Activated CD4-positive, alpha-beta memory T cell treated with anti-CD3 and anti-CD28 coated beads, Interleukin-2, amount 10 ng/mL, durations not matched to agents 7 days and 5 days (primary cell): ENCODE data around the gene CRKL. TPM values are rescaled to one million over a fixed set of nuclear protein-coding genes. Genes with fewer than 3 reads are reported as not detected.

ENCODE experiments used
- CTCF ChIA-PET: fragments of 350-600 bp; sonication (Branson Sonifier 250); formaldehyde crosslinking; loops from one replicate; lab custom pipeline; 2021; ENCODE audit warnings: antibody characterized with exemption, inconsistent platforms; lab: Charles Lee
- POLR2A ChIA-PET: fragments of 350-600 bp; sonication (Branson Sonifier 250); formaldehyde crosslinking; loops from one replicate; lab custom pipeline; 2021; ENCODE audit warnings: antibody characterized with exemption; lab: Charles Lee
- DNase-seq: peaks from one replicate; pipeline ENCODE4 v3.0.0-alpha.2; 2020
- H3K27ac Mint-ChIP-seq: one replicate; pipeline ENCODE4 v1.8.0; 2021; ENCODE audit warnings: mild to moderate bottlenecking, mixed read lengths
- H3K27me3 Mint-ChIP-seq: one replicate; pipeline ENCODE4 v1.8.0; 2021; ENCODE audit warnings: mixed read lengths
- H3K36me3 Mint-ChIP-seq: one replicate; pipeline ENCODE4 v1.8.0; 2021; ENCODE audit warnings: low read depth, mixed read lengths
- H3K4me1 Mint-ChIP-seq: one replicate; pipeline ENCODE4 v1.8.0; 2021; ENCODE audit warnings: mixed read lengths
- H3K4me3 Mint-ChIP-seq: one replicate; pipeline ENCODE4 v1.8.0; 2021; ENCODE audit warnings: mild to moderate bottlenecking, mixed read lengths
- H3K9me3 Mint-ChIP-seq: one replicate; pipeline ENCODE4 v1.8.0; 2021; ENCODE audit warnings: mixed read lengths
- total RNA-seq, 2 experiments: library from RNA; stranded (reverse); gene quantifications; one replicate each; pipeline ENCODE4 v1.2.3, GENCODE V29; 2021

The CRKL gene
- total RNA-seq, 2 experiments from 2014 or later = 84.8 to 88.2 TPM

GRCh38 chr22:20980938-20981722 is 63.9 kb downstream of the CRKL start:
- H3K4me1 Mint-ChIP-seq = peaks cover 39% of the 10 kb centered on the region
- POLR2A ChIA-PET = interaction anchor here (1.2 to 2.7 kb wide), 3 partner anchors 9 to 28 kb away, joined by 3 to 48 read pairs (median 3); partner anchors contain the start of gene THAP7

GRCh38 chr22:20981787-20982562 is 64.8 kb downstream of the CRKL start, which contains the start of gene LZTR1:
Gene LZTR1 (plus strand): TSS chr22:20982297. CDS start chr22:20982372, 75 bp downstream.
- Mint-ChIP-seq H3K27ac (peak within 1 kb of the TSS; percentile 83), H3K36me3 (peaks cover 24% of the 10 kb centered on the region), H3K27me3 (no peaks in the 10 kb centered on the region), H3K4me1 (peaks cover 39% of the 10 kb centered on the region), H3K9me3 (peaks cover 8% of the 10 kb centered on the region), H3K4me3 (peak within 1 kb of the TSS; percentile 89)
- peak; percentile 85 for DNase-seq
- ChIA-PET CTCF (interaction anchor here (1.0 to 1.3 kb wide), 2 partner anchors 19 to 20 kb away, joined by 4 to 7 read pairs; partner anchors contain the start of gene THAP7), POLR2A (interaction anchor here (0.6 to 2.7 kb wide), 7 partner anchors 9 to 519 kb away, joined by 3 to 48 read pairs (median 3); partner anchors contain the start of genes P2RX6 and THAP7)

More at GRCh38 chr22:20980938-20981722, 63.9 kb downstream of the CRKL start:
- Mint-ChIP-seq H3K36me3 (peaks cover 18% of the 10 kb centered on the region), H3K27me3 (no peaks in the 10 kb centered on the region), H3K27ac (peak overlapping the region; percentile 83), H3K4me3 (peak overlapping the region; percentile 89), H3K9me3 (peaks cover 8% of the 10 kb centered on the region)
- DNase-seq = no peak
- CTCF ChIA-PET = interaction anchor here (1.3 kb wide), 1 partner anchor 20 kb away, joined by 7 read pairs; no protein-coding TSS in a partner anchor

GRCh38 chr22:20982563-20982882 is 65.3 kb downstream of the CRKL start:
- Mint-ChIP-seq H3K27ac (peak overlapping the region; percentile 80), H3K27me3 (no peaks in the 10 kb centered on the region), H3K36me3 (peaks cover 25% of the 10 kb centered on the region), H3K4me3 (peak overlapping the region; percentile 89), H3K4me1 (peaks cover 39% of the 10 kb centered on the region), H3K9me3 (peaks cover 8% of the 10 kb centered on the region)
- no peak for DNase-seq
- POLR2A ChIA-PET = interaction anchor here (0.6 to 2.7 kb wide), 6 partner anchors 8 to 519 kb away, joined by 3 to 48 read pairs (median 4); partner anchors contain the start of genes P2RX6 and THAP7
- CTCF ChIA-PET = interaction anchor here (1.0 to 1.3 kb wide), 2 partner anchors 18 to 20 kb away, joined by 4 to 7 read pairs; partner anchors contain the start of gene THAP7

- peaks cover 32% of the 10 kb centered on the region for H3K36me3 Mint-ChIP-seq
- ChIA-PET POLR2A (interaction anchor here (1.4 to 2.7 kb wide), 2 partner anchors 18 to 32 kb away, joined by 5 to 48 read pairs; partner anchors contain the start of genes P2RX6 and THAP7), CTCF (no interaction called here)
- H3K27me3 Mint-ChIP-seq = no peaks in the 10 kb centered on the region
- peak overlapping the region; percentile 80 for H3K27ac Mint-ChIP-seq
- DNase-seq = no peak
- peaks cover 39% of the 10 kb centered on the region for H3K4me1 Mint-ChIP-seq
- peaks cover 8% of the 10 kb centered on the region for H3K9me3 Mint-ChIP-seq
- H3K4me3 Mint-ChIP-seq = peak overlapping the region; percentile 89
Observed at GRCh38 chr22:20983081-20983771, 66.0 kb downstream of the CRKL start.

- Mint-ChIP-seq H3K36me3 (peaks cover 33% of the 10 kb centered on the region), H3K27ac (no peak overlapping the region), H3K4me3 (no peak overlapping the region), H3K4me1 (peaks cover 33% of the 10 kb centered on the region), H3K27me3 (no peaks in the 10 kb centered on the region), H3K9me3 (no peaks in the 10 kb centered on the region)
- DNase-seq = no peak
- ChIA-PET CTCF (no interaction called here), POLR2A (no interaction called here)
Observed at GRCh38 chr22:20985720-20986119, 68.5 kb downstream of the CRKL start.

GRCh38 chr22:20986365-20986764 is 69.2 kb downstream of the CRKL start:
- H3K27me3 Mint-ChIP-seq = no peaks in the 10 kb centered on the region
- peaks cover 28% of the 10 kb centered on the region for H3K4me1 Mint-ChIP-seq
- CTCF ChIA-PET = no interaction called here
- H3K4me3 Mint-ChIP-seq = no peak overlapping the region
- H3K9me3 Mint-ChIP-seq = no peaks in the 10 kb centered on the region
- no peak overlapping the region for H3K27ac Mint-ChIP-seq
- POLR2A ChIA-PET = no interaction called here
- no peak for DNase-seq
- H3K36me3 Mint-ChIP-seq = peaks cover 37% of the 10 kb centered on the region

GRCh38 chr22:20987375-20987774 is 70.2 kb downstream of the CRKL start:
- H3K27me3 Mint-ChIP-seq = no peaks in the 10 kb centered on the region
- POLR2A ChIA-PET = interaction anchor here (1.0 kb wide), 1 partner anchor 12 kb away, joined by 4 read pairs; no protein-coding TSS in a partner anchor
- no peak overlapping the region for H3K4me3 Mint-ChIP-seq
- no peaks in the 10 kb centered on the region for H3K9me3 Mint-ChIP-seq
- CTCF ChIA-PET = no interaction called here
- peaks cover 37% of the 10 kb centered on the region for H3K36me3 Mint-ChIP-seq
- peaks cover 26% of the 10 kb centered on the region for H3K4me1 Mint-ChIP-seq
- no peak overlapping the region for H3K27ac Mint-ChIP-seq
- DNase-seq = no peak

GRCh38 chr22:20988573-20989322 is 71.5 kb downstream of the CRKL start:
- Mint-ChIP-seq H3K27me3 (no peaks in the 10 kb centered on the region), H3K27ac (no peak overlapping the region), H3K9me3 (no peaks in the 10 kb centered on the region), H3K4me3 (no peak overlapping the region), H3K4me1 (peaks cover 13% of the 10 kb centered on the region), H3K36me3 (peaks cover 34% of the 10 kb centered on the region)
- DNase-seq = no peak
- CTCF ChIA-PET = no interaction called here
- POLR2A ChIA-PET = no interaction called here

GRCh38 chr22:20989323-20990138 is 72.3 kb downstream of the CRKL start:
- ChIA-PET CTCF (no interaction called here), POLR2A (interaction anchor here (0.9 to 1.6 kb wide), 2 partner anchors 7 to 11 kb away, joined by 4 read pairs; partner anchors contain the start of gene LZTR1)
- DNase-seq = no peak
- Mint-ChIP-seq H3K4me3 (no peak overlapping the region), H3K27ac (no peak overlapping the region), H3K9me3 (no peaks in the 10 kb centered on the region), H3K4me1 (peaks cover 8% of the 10 kb centered on the region), H3K27me3 (no peaks in the 10 kb centered on the region), H3K36me3 (peaks cover 29% of the 10 kb centered on the region)

GRCh38 chr22:20990184-20991180 is 73.3 kb downstream of the CRKL start:
- POLR2A ChIA-PET = interaction anchor here (0.9 to 1.6 kb wide), 4 partner anchors 8 to 10 kb away, joined by 4 to 5 read pairs (median 4); partner anchors contain the start of gene LZTR1

More at GRCh38 chr22:20990184-20991180, 73.3 kb downstream of the CRKL start:
- CTCF ChIA-PET = no interaction called here
- no peak for DNase-seq
- Mint-ChIP-seq H3K36me3 (peaks cover 32% of the 10 kb centered on the region), H3K27me3 (no peaks in the 10 kb centered on the region), H3K9me3 (no peaks in the 10 kb centered on the region), H3K4me1 (peaks cover 8% of the 10 kb centered on the region), H3K4me3 (no peak overlapping the region), H3K27ac (no peak overlapping the region)
